ENCODE results near the gene ASAP2. TPM values are rescaled to one million over a fixed set of nuclear protein-coding genes. Genes with fewer than 3 reads are reported as not detected.
"Not testable (repeated sequence)": the region's sequence is repeated elsewhere in the genome, so short reads cannot be mapped to it uniquely, and the experiment has no call there.

The ASAP2 gene
- total and polyA plus RNA-seq, 9 of the 15 experiments (the other 6 are each of a cell fraction or from before 2014, with no cell fraction given) = 0.06 to 4.3 (median 3.1) TPM

- 41% methylated on average over 4 of the region's 4 CpGs for whole genome bisulfite sequencing (ENCODE audit: insufficient coverage, low coverage, missing lambda C conversion rate)
- ChIA-PET POLR2A (no interaction called here), CTCF (ENCODE audit: low intra/inter-chr PET ratio) (no interaction called here)
- no peaks in the 10 kb centered on the region for H4K20me1 ChIP-seq (replicated peaks; ENCODE audit: control insufficient read depth, insufficient read depth, low read length)
- intact Hi-C loops (cut with micrococcal nuclease) = no loop called here
- H3K9me3 ChIP-seq (replicated peaks; ENCODE audit: control insufficient read depth, insufficient read depth, low read depth, low read length) = no peaks in the 10 kb centered on the region
- H3K9ac ChIP-seq (ENCODE audit: insufficient read depth in 1 of 2, low read depth in 2 of 2, low read length in 2 of 2) = no peak overlapping the region
- in situ Hi-C loops (cut with MboI) = no loop called here
- no TSS peak for BruUV-seq (replicated peaks)
- no peak overlapping the region for H3K4me2 ChIP-seq (ENCODE audit: insufficient read depth, low read length)
- H2AFZ ChIP-seq (ENCODE audit: low read depth, low read length) = no peak overlapping the region
- peaks cover 0 to 8% of the 10 kb centered on the region in 2 experiments; a peak in 1 of 5 replicates for H3K4me1 ChIP-seq (replicated peaks in 1 of 2; ENCODE audit: control insufficient read depth in 2 of 2, insufficient read depth in 2 of 2, low read length in 2 of 2)
- no peak overlapping the region for H3K4me3 ChIP-seq
- no peaks in the 10 kb centered on the region for H3K36me3 ChIP-seq (ENCODE audit: control insufficient read depth, insufficient read depth, low read length)
- no peak for DNase-seq (ENCODE audit: extremely low read depth in 1 of 4, low spot score in 3 of 4)
- no peak overlapping the region for H3K27ac ChIP-seq (ENCODE audit: extremely low read depth, low read depth, low read length)
- no peaks in the 10 kb centered on the region for H3K79me2 ChIP-seq (ENCODE audit: control insufficient read depth, insufficient read depth, low read length)
- peaks cover 0 to 23% of the 10 kb centered on the region in 2 experiments; a peak in 1 of 5 replicates for H3K27me3 ChIP-seq (ENCODE audit: control insufficient read depth in 2 of 2, insufficient read depth in 2 of 2, low read length in 2 of 2)
- no peaks in the 10 kb centered on the region for H3K9me1 ChIP-seq (ENCODE audit: control insufficient read depth, insufficient read depth, low read length)
- ATAC-seq = no peak
- FAIRE-seq = no peak
- TF ChIP-seq KAT8 (IDR thresholded peaks at IDR 0.05; ENCODE audit: low read depth) = no peak
- no peak for TF ChIP-seq HLTF (IDR thresholded peaks at IDR 0.05)
These were observed 9.1 kb downstream of the ASAP2 start for GRCh38 chr2:9215680-9216079.

DNA sequence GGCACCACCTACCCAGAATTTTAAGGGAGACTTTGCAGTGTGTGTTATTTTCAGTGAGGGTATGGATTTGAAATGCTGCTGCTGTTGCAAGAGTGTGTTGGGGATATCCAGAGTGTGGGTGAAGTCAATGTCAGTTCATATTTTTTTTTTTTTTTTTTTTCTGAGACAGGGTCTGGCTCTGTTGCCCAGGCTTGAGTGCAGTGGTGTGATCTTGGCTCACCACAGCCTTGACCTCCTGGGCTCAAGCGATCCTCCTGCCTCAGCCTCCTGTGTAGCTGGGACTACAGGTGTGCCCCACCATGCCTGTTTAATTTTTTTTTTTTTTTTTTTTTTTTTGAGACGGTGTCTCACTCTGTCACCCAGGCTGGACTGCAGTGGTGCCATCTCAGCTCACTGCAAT is 9.5 kb downstream of the ASAP2 start:
- peaks cover 0 to 23% of the 10 kb centered on the region in 2 experiments; a peak in 1 of 5 replicates for H3K27me3 ChIP-seq (ENCODE audit: control insufficient read depth in 2 of 2, insufficient read depth in 2 of 2, low read length in 2 of 2)
- H3K36me3 ChIP-seq (ENCODE audit: control insufficient read depth, insufficient read depth, low read length); H3K4me3 ChIP-seq; H3K4me1 ChIP-seq (replicated peaks in 1 of 2; ENCODE audit: control insufficient read depth in 2 of 2, insufficient read depth in 2 of 2, low read length in 2 of 2); H3K79me2 ChIP-seq (ENCODE audit: control insufficient read depth, insufficient read depth, low read length); H3K9me3 ChIP-seq (replicated peaks; ENCODE audit: control insufficient read depth, insufficient read depth, low read depth, low read length); H3K4me2 ChIP-seq (ENCODE audit: insufficient read depth, low read length); H3K27ac ChIP-seq (ENCODE audit: extremely low read depth, low read depth, low read length); intact Hi-C loops (cut with micrococcal nuclease); POLR2A ChIA-PET; ATAC-seq; DNase-seq (ENCODE audit: extremely low read depth in 1 of 4, low spot score in 3 of 4); H4K20me1 ChIP-seq (replicated peaks; ENCODE audit: control insufficient read depth, insufficient read depth, low read length); FAIRE-seq; in situ Hi-C loops (cut with MboI); H3K9me1 ChIP-seq (ENCODE audit: control insufficient read depth, insufficient read depth, low read length); H3K9ac ChIP-seq (ENCODE audit: insufficient read depth in 1 of 2, low read depth in 2 of 2, low read length in 2 of 2); BruUV-seq (replicated peaks); H2AFZ ChIP-seq (ENCODE audit: low read depth, low read length); CTCF ChIA-PET (ENCODE audit: low intra/inter-chr PET ratio): not testable (repeated sequence)
- peak; percentile 41 for TF ChIP-seq ZNF121 (CRISPR knock-in tag; conservative IDR thresholded peaks at IDR 0.05)
- 0% methylated on average over 1 of the region's 2 CpGs for WGBS (ENCODE audit: insufficient coverage, low coverage, missing lambda C conversion rate)
